ENCODE data around the gene ZBTB11.

ZBTB11 gene

GRCh38 chr3:101602731-101603130, 74.2 kb downstream of the ZBTB11 start:
- DNase-seq (ENCODE audit: low spot score): no peak
- POLR2A ChIA-PET (ENCODE audit: low non-redundant PET): no interaction called here
- TF ChIP-seq CTCF (conservative IDR thresholded peaks at IDR 0.05; ENCODE audit: low read depth): no peak
- 0 out of 2 replicates have a peak overlapping the region, but pooled peaks have one; percentile 29 for H3K27ac ChIP-seq
- CTCF ChIA-PET: no interaction called here
